Lung (tissue), 12 donors: Measurements from ENCODE around the gene HAPSTR1. TPM values are rescaled to one million over a fixed set of nuclear protein-coding genes. Genes with fewer than 3 reads are reported as not detected.

Experiments used
- ATAC-seq: fragments of 200-7000 bp; cut with Tn5 transposase; one replicate; pipeline ENCODE4 v1.9.1; 2020; ENCODE audit warnings: moderate number of reproducible peaks; ENCODE audit not compliant: insufficient read depth, low FRiP score
- DNase-seq, 3 donors: peaks; one replicate each; pipeline ENCODE4 v3.0.0-alpha.2; 2013 to 2017
- H3K27ac ChIP-seq, 2 donors: one replicate each; pipeline ENCODE4 v1.5.1; 2013; ENCODE audit warnings: mild to moderate bottlenecking in 2 of 2, moderate library complexity in 2 of 2, control low read depth in 1 of 2, inconsistent platforms in 1 of 2, low read depth in 1 of 2, low read length in 1 of 2
- H3K27me3 ChIP-seq, 3 donors: one replicate each; pipeline ENCODE4 v1.5.1; 2013; ENCODE audit warnings: low read length in 2 of 3; ENCODE audit not compliant: control insufficient read depth in 3 of 3, insufficient read depth in 3 of 3
- H3K36me3 ChIP-seq, 4 donors: one replicate each; pipeline ENCODE4 v1.5.1; 2013; ENCODE audit warnings: low read length in 4 of 4, mild to moderate bottlenecking in 1 of 4, moderate library complexity in 1 of 4; ENCODE audit not compliant: control insufficient read depth in 4 of 4, insufficient read depth in 4 of 4
- H3K4me1 ChIP-seq, 5 donors: one replicate each; pipeline ENCODE4 v1.5.1; 2013; ENCODE audit warnings: low read length in 5 of 5, mild to moderate bottlenecking in 2 of 5, moderate library complexity in 1 of 5; ENCODE audit not compliant: control insufficient read depth in 5 of 5, insufficient read depth in 5 of 5
- H3K4me3 ChIP-seq: one replicate; pipeline ENCODE4 v1.5.1; 2013; ENCODE audit warnings: mild to moderate bottlenecking, control low read depth, moderate library complexity
- H3K9ac ChIP-seq, 2 donors: one replicate each; pipeline ENCODE4 v1.5.1; 2013; ENCODE audit warnings: low read length in 2 of 2, control low read depth in 1 of 2; ENCODE audit not compliant: insufficient read depth in 1 of 2
- H3K9me3 ChIP-seq, 4 donors: one replicate each; pipeline ENCODE4 v1.5.1; 2013; ENCODE audit warnings: low read length in 3 of 4, mild to moderate bottlenecking in 1 of 4, moderate library complexity in 1 of 4; ENCODE audit not compliant: control insufficient read depth in 4 of 4, insufficient read depth in 3 of 4
- CTCF ChIP-seq: IDR thresholded peaks from 2 replicates; pipeline ENCODE4 v1.5.1; 2012; ENCODE audit warnings: mild to moderate bottlenecking; ENCODE audit errors: control extremely low read depth, extremely low read depth
- WGBS, 2 donors: extraction: QIAGEN DNeasy Blood & Tissue Kit; methylation state at CpG; one replicate each; pipeline ENCODE4 v1.1.7; 2013; 5-methylcytosine and 5-hydroxymethylcytosine counted together
- polyA plus RNA-seq, 2 donors: library from polyadenylated mRNA; stranded (reverse); fragments of 200-250 nt; gene quantifications; one replicate each; pipeline ENCODE4 v1.2.1, GENCODE V29; 2013
- total RNA-seq, 2 donors: library from RNA; depleted of rRNA in 1 of 2; stranded (reverse); fragments of >200 nt in 1 of 2; gene quantifications; one replicate each; pipeline ENCODE4 v1.2.1, GENCODE V29; 2014 to 2021
- donor health status: control.
- donor health status: control.
- donor health status: Bipolar disorder and iron deficiency.
- donor health status: healthy.
- donor health status: DM: yes; HTN: yes; CAD: no.

Gene HAPSTR1
- total and polyA plus RNA-seq, 4 donors, result 10.1 to 81.7 (median 40.6) TPM

GRCh38 chr16:9128346-9129342 is 37.2 kb downstream of the HAPSTR1 start:
- ATAC-seq (no peak), DNase-seq (no peak)
- TF ChIP-seq CTCF, result no peak
- Histone ChIP-seq H3K4me3 (no peak overlapping the region), H3K4me1 (peaks cover 0 to 16% (median 0%) of the 10 kb centered on the region in 5 donors), H3K27ac (no peak overlapping the region), H3K36me3 (peaks cover 0 to 9% (median 7%) of the 10 kb centered on the region in 4 donors), H3K9me3 (no peaks in the 10 kb centered on the region), H3K9ac (no peak overlapping the region), H3K27me3 (no peaks in the 10 kb centered on the region)
- WGBS, 2 donors, result 81 to 82% methylated on average over 14 of the region's 14 CpGs

GRCh38 chr16:9134306-9134705 is 42.9 kb downstream of the HAPSTR1 start:
- peaks cover 0 to 4% (median 0%) of the 10 kb centered on the region in 5 donors for H3K4me1 ChIP-seq
- no peaks in the 10 kb centered on the region for H3K27me3 ChIP-seq
- H3K4me3 ChIP-seq, result no peak overlapping the region
- no peak for TF ChIP-seq CTCF
- no peaks in the 10 kb centered on the region for H3K9me3 ChIP-seq
- no peak for DNase-seq
- no peak overlapping the region for H3K9ac ChIP-seq
- H3K36me3 ChIP-seq, result no peaks in the 10 kb centered on the region
- 94 to 97% methylated on average over 5 of the region's 5 CpGs for WGBS, 2 donors
- no peak for ATAC-seq
- H3K27ac ChIP-seq, result no peak overlapping the region

DNA sequence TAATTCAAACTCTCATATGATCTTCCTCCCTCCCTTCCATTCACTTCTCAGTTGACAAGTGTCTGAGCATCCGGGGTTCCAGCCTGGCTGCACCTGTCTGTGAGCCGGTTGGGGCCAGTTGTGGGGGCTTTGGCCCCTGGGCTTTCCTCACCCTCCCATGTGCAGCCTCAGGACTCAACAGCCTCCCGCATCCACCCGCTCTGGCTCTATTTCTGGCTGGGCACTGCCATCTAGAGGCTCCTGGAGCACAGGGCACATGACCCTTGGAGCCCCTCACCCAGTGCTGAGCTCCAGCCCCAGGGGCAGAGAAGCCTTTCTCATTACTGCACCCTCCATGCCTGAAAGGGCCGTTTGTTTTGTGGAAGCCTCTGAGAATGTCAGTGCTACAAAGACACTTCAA is 43.3 kb downstream of the HAPSTR1 start:
- peak; percentile 20 for TF ChIP-seq CTCF
- peak; percentile 68 for ATAC-seq
- H3K9ac ChIP-seq, result no peak overlapping the region
- no peak overlapping the region for H3K4me3 ChIP-seq
- no peaks in the 10 kb centered on the region for H3K36me3 ChIP-seq
- H3K27ac ChIP-seq, result no peak overlapping the region
- no peaks in the 10 kb centered on the region for H3K9me3 ChIP-seq
- peak in 2 of 3 donors; percentile 32 to 51 for DNase-seq
- WGBS, 2 donors, result 14 to 17% methylated on average over 5 of the region's 5 CpGs
- H3K27me3 ChIP-seq, result no peaks in the 10 kb centered on the region
- peaks cover 0 to 4% (median 0%) of the 10 kb centered on the region in 5 donors for H3K4me1 ChIP-seq
